Urinary bladder (tissue), 4 donors: ENCODE measurements around the gene CRTC3. TPM values are rescaled to one million over a fixed set of nuclear protein-coding genes. Genes with fewer than 3 reads are reported as not detected.
"Not testable (repeated sequence)": the region's sequence is repeated elsewhere in the genome, so short reads cannot be mapped to it uniquely, and the experiment has no call there.

ENCODE experiments used
- DNase-seq: peaks from one replicate; pipeline ENCODE4 v3.0.0-alpha.2; 2015; ENCODE audit errors: extremely low spot score
- H3K27ac ChIP-seq: one replicate; pipeline ENCODE4 v1.5.1; 2013; ENCODE audit warnings: low read depth, mild to moderate bottlenecking, moderate library complexity
- H3K36me3 ChIP-seq: one replicate; pipeline ENCODE4 v1.6.1; 2013; ENCODE audit warnings: mild to moderate bottlenecking, moderate library complexity; ENCODE audit not compliant: insufficient read depth
- H3K4me1 ChIP-seq: one replicate; pipeline ENCODE4 v1.6.1; 2013; ENCODE audit warnings: mild to moderate bottlenecking, moderate library complexity; ENCODE audit not compliant: insufficient read depth
- H3K4me3 ChIP-seq: one replicate; pipeline ENCODE4 v1.5.1; 2013; ENCODE audit warnings: low read depth, low read length
- WGBS: extraction: QIAGEN DNeasy Blood & Tissue Kit; methylation state at CpG from one replicate; pipeline ENCODE4 v1.1.7; 2013; 5-methylcytosine and 5-hydroxymethylcytosine counted together
- polyA plus RNA-seq: library from polyadenylated mRNA; stranded (reverse); fragments of 200-250 nt; gene quantifications from one replicate; pipeline ENCODE4 v1.2.3, GENCODE V29; 2013
- total RNA-seq: library from RNA; depleted of rRNA; stranded (reverse); fragments of >200 nt; gene quantifications from one replicate; pipeline ENCODE4 v1.2.3, GENCODE V29; 2014
- donor health status: healthy with polysubstance abuse.
- donor health status: healthy.

Gene CRTC3
- total and polyA plus RNA-seq, 2 donors, result 41.3 to 41.9 TPM

GRCh38 chr15:90618330-90619125 lies 88.8 kb downstream of the CRTC3 start:
- Histone ChIP-seq H3K4me3 (no peak overlapping the region), H3K36me3 (no peaks in the 10 kb centered on the region), H3K4me1 (no peaks in the 10 kb centered on the region), H3K27ac (no peak overlapping the region)
- DNase-seq, result no peak
- WGBS, result 72% methylated on average over 4 of the region's 4 CpGs

DNA sequence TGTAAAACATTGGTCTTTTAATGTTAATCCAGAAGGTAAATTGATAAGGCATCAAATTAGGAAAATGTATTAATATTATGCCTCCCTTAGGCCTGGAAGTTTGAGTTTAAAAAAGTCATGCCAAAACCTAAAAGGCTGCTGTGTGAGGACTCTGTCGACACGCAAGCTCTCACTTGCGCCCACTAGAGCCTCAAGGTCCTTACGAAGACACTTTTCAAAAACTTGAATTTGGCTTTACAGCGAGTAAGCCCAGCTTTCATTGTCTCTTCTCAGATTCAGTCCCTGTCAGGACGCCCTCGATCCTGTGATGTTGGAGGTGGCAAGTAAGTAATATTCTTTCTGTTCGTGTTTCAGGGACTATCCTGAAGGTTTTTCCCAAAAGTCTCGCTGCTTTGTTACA lies 89.7 kb downstream of the CRTC3 start:
- H3K27ac ChIP-seq, result no peak overlapping the region
- no peak overlapping the region for H3K4me3 ChIP-seq
- DNase-seq, result no peak
- WGBS, result 90% methylated on average over 9 of the region's 9 CpGs
- no peaks in the 10 kb centered on the region for H3K36me3 ChIP-seq
- no peaks in the 10 kb centered on the region for H3K4me1 ChIP-seq

DNA sequence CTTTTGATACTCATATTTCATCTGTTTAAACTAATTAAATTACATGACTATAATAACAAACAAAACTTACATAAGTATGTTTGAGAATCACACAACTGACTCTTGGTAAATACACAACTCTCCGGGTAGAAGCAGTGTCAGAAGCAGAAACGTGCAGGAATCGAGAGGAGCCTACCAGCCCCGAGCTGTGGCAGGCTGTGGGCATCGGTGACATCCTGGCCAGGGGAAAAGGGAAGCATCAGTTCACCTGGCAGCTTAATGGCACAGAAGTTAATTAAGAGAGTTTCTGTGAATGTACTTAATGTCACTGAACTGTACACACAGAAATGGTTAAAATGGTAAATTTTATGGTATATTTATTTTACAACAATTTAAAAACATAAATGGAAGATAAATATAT lies 90.2 kb downstream of the CRTC3 start:
- no peak for DNase-seq
- Histone ChIP-seq H3K36me3 (no peaks in the 10 kb centered on the region), H3K27ac (no peak overlapping the region), H3K4me1 (no peaks in the 10 kb centered on the region), H3K4me3 (no peak overlapping the region)
- WGBS, result 82% methylated on average over 5 of the region's 5 CpGs

GRCh38 chr15:90620379-90621067 lies 90.8 kb downstream of the CRTC3 start:
- Histone ChIP-seq H3K4me1 (no peaks in the 10 kb centered on the region), H3K27ac (no peak overlapping the region), H3K36me3 (no peaks in the 10 kb centered on the region), H3K4me3 (no peak overlapping the region)
- 61% methylated on average over 13 of the region's 13 CpGs for WGBS
- no peak for DNase-seq

GRCh38 chr15:90623854-90624253 lies 94.1 kb downstream of the CRTC3 start:
- no peaks in the 10 kb centered on the region for H3K4me1 ChIP-seq
- WGBS, result 78% methylated on average over 6 of the region's 6 CpGs
- no peak overlapping the region for H3K27ac ChIP-seq
- no peaks in the 10 kb centered on the region for H3K36me3 ChIP-seq
- no peak for DNase-seq
- no peak overlapping the region for H3K4me3 ChIP-seq

DNA sequence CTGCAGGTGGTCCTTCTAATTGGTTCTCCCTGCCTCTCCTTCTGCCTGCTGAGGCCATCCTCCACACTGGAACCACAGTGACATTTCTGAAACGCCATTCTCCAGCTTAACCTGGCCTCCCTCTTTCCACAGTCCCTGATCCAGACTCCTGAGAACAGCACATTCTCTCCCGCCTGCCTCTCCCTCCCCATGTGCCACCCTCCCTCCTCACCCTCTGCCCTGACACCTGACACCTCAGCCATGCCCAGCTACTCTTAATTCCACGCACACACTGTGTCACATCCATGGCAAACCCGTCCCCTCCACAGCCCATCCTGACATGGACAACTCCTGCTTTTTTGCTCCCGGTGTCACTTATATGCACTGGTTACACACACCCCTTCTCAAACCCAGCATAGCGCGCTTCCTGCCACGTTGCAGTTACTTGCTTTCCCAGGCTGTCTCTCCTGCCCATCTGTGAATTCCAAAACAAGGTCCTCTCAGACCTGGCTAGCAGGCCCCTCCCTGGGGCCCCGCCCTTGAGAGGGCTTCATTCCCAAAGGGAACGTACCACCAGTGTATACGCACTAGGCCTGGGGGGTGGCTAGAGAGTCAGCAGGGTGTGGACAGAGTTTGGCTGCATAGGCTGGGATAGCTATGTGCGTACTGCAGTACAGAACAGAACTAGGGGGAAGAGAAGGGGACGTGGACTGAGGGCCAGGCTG lies 94.7 kb downstream of the CRTC3 start:
- Histone ChIP-seq H3K27ac (no peak overlapping the region), H3K4me3 (no peak overlapping the region), H3K36me3 (no peaks in the 10 kb centered on the region), H3K4me1 (no peaks in the 10 kb centered on the region)
- 73% methylated on average over 13 of the region's 13 CpGs for WGBS
- DNase-seq, result no peak

DNA sequence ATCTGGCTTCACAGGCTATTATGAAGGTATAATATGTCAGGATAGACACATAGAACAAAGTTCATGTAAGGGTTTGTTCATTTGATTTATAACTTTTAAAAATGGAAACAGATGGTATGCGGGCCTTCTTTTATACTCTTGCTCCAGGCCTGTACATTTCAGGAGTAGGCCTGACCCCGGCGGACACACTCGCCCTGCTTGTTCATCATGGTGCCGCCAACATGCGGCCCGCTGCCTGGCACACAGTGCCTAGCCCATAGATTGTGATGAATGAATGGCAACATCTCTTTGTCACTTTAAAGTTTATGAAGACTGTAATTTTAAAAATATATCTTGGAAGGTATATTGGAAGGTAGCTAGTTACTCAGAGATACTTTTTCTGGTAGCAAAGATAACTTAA lies 95.3 kb downstream of the CRTC3 start:
- no peak for DNase-seq
- Histone ChIP-seq H3K4me1 (no peaks in the 10 kb centered on the region), H3K27ac (no peak overlapping the region), H3K4me3 (no peak overlapping the region), H3K36me3 (peaks cover under 1% of the 10 kb centered on the region)
- 86% methylated on average over 7 of the region's 7 CpGs for WGBS

- Histone ChIP-seq H3K4me3 (no peak overlapping the region), H3K27ac (no peak overlapping the region), H3K4me1 (no peaks in the 10 kb centered on the region), H3K36me3 (peaks cover 7% of the 10 kb centered on the region)
- no peak for DNase-seq
- 91% methylated on average over 12 of the region's 12 CpGs for WGBS
Measured at GRCh38 chr15:90629217-90629616, 99.5 kb downstream of the CRTC3 start.

- H3K36me3 ChIP-seq, result peaks cover 7% of the 10 kb centered on the region
- WGBS, result 90% methylated on average over 3 of the region's 3 CpGs
- no peak overlapping the region for H3K4me3 ChIP-seq
- no peak overlapping the region for H3K27ac ChIP-seq
- no peak for DNase-seq
- no peaks in the 10 kb centered on the region for H3K4me1 ChIP-seq
Measured at GRCh38 chr15:90633360-90633759, 103.6 kb downstream of the CRTC3 start.

GRCh38 chr15:90636993-90637392 lies 107.3 kb downstream of the CRTC3 start:
- H3K36me3 ChIP-seq, DNase-seq, H3K4me3 ChIP-seq, H3K27ac ChIP-seq, H3K4me1 ChIP-seq: not testable (repeated sequence)
- WGBS, result 67% methylated on average over 2 of the region's 3 CpGs

DNA sequence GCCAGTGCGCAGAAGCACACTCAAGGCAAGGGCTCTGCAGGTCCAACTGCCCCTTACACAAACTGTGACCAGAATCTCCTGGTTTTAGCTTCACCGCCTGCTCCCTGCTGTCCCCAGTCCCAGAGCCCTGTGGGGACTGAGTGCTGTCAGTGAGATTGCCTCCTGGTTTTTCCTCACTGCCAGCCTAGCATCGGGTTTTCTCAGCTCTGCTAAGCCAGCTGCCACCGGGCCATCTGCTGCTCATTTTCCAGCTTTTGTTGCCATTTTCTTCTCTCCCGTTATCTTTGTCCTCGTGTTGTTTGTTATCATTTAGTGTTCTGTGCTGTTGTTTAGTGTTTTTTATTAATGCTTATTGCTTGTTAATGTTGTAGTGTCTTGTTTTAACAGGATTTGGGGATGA lies 108.0 kb downstream of the CRTC3 start:
- DNase-seq, result no peak
- Histone ChIP-seq H3K36me3 (no peaks in the 10 kb centered on the region), H3K27ac (no peak overlapping the region), H3K4me1 (no peaks in the 10 kb centered on the region), H3K4me3 (no peak overlapping the region)
- 63% methylated on average over 6 of the region's 6 CpGs for WGBS

GRCh38 chr15:90638201-90638691 lies 108.5 kb downstream of the CRTC3 start:
- no peak for DNase-seq
- no peak overlapping the region for H3K27ac ChIP-seq
- no peak overlapping the region for H3K4me3 ChIP-seq
- no peaks in the 10 kb centered on the region for H3K36me3 ChIP-seq
- H3K4me1 ChIP-seq, result no peaks in the 10 kb centered on the region
- WGBS, result 66% methylated on average over 12 of the region's 12 CpGs

- no peak overlapping the region for H3K27ac ChIP-seq
- WGBS, result 93% methylated on average over 11 of the region's 11 CpGs
- no peak overlapping the region for H3K4me3 ChIP-seq
- no peaks in the 10 kb centered on the region for H3K36me3 ChIP-seq
- DNase-seq, result no peak
- no peaks in the 10 kb centered on the region for H3K4me1 ChIP-seq
Measured at GRCh38 chr15:90638963-90639362, 109.2 kb downstream of the CRTC3 start.

- Histone ChIP-seq H3K36me3 (no peaks in the 10 kb centered on the region), H3K27ac (no peak overlapping the region), H3K4me1 (no peaks in the 10 kb centered on the region), H3K4me3 (no peak overlapping the region)
- DNase-seq, result no peak
- 94% methylated on average over 8 of the region's 8 CpGs for WGBS
Measured at GRCh38 chr15:90640862-90641261, 111.1 kb downstream of the CRTC3 start.
